Esophagus mucosa (tissue), 1 donor: ENCODE data around the gene CMC1. TPM values are rescaled to one million over a fixed set of nuclear protein-coding genes. Genes with fewer than 3 reads are reported as not detected.

ENCODE experiments used
- ATAC-seq: fragments of 200-7000 bp; cut with Tn5 transposase; one replicate; pipeline ENCODE4 v1.9.1; 2020
- total RNA-seq: library from RNA; stranded (reverse); gene quantifications from one replicate; pipeline ENCODE4 v1.2.4, GENCODE V29; 2023
- donor health status: DM: yes; HTN: yes; CAD: no.

Gene CMC1
- total RNA-seq, 1 donor from 2014 or later: 12.2 TPM

- no peak for ATAC-seq
These were observed 60.3 kb downstream of the CMC1 start for GRCh38 chr3:28301688-28302087.

DNA sequence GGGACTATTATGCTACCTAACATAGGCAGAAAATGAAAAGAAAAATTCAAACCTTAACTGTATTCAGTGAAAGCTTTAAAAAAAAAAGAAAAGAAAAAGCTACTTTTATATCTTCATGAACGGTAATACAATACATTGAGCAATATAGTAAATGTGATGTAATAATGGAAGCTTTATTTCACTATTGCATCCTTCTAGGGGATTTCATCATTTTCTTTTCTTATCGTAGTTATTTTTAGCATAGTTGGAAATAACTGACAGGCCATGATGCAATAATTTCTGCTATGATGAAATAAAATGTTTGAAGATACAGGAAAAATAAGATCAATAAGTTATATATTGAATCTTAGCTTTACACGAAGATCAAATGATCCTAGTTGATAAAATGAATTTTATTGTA lies 66.8 kb downstream of the CMC1 start:
- ATAC-seq: no peak

DNA sequence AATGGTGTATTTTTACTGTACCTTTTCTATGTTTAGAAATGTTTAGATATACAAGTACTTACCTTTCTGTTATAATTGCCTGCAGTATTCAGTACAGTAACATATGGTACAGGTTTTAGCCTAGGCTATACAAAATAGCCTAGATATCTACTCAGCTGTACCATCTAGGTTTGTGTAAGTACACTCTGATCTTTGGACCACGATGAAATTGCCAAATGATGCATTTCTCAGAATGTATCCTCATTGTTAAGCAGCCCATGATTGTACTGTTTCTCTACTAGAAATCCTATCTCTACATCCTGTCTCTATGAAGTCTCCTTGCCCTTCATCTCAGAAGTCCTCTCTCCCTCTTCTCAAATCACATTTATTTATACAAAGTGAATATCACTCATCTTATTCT lies 74.3 kb downstream of the CMC1 start:
- ATAC-seq: no peak

GRCh38 chr3:28316226-28316625 lies 74.8 kb downstream of the CMC1 start:
- ATAC-seq: no peak

- peak; percentile 70 for ATAC-seq
These were observed 76.1 kb downstream of the CMC1 start for GRCh38 chr3:28317438-28318022.

- no peak for ATAC-seq
These were observed 79.6 kb downstream of the CMC1 start for GRCh38 chr3:28320981-28321380.

DNA sequence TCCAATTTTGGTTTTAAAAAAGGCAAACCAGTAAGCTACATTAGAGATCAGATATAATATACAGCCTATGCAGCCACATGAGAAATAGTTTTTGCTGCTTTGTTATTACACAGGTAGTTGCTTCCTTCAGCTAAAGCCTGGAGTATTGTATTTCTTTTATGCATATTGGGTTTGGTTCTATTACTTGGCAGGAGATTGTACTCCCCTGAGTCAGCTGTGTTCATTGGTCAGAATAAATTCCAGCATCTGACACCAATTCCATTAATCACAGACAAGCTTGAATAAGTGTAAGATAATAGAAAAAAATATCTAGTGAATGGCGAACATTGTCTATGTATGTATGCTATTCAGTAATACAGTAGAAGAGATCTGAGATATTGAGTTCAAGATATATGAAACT lies 81.0 kb downstream of the CMC1 start:
- ATAC-seq: no peak

DNA sequence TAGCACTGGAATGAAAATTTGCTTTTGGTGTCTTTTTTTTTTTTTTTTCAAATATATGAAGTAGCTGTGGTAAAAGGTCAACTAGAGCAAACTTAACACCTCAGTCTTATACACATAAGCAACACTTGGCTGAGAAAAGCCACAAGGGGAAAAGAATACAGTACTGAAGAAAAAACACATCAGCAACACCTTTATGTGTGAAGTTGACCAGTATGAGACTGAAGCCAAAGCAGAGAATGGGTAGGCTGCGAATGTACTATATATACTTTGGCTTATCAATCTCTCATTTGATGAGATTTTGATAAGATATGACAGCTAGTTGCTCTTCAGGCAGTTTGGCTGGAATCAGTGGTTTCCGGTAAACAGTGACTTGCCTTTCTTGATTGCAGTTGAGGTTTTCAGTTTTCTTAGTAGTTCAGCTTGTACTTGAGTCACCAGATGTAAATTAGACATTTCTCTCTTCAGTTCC lies 85.1 kb downstream of the CMC1 start:
- no peak for ATAC-seq

DNA sequence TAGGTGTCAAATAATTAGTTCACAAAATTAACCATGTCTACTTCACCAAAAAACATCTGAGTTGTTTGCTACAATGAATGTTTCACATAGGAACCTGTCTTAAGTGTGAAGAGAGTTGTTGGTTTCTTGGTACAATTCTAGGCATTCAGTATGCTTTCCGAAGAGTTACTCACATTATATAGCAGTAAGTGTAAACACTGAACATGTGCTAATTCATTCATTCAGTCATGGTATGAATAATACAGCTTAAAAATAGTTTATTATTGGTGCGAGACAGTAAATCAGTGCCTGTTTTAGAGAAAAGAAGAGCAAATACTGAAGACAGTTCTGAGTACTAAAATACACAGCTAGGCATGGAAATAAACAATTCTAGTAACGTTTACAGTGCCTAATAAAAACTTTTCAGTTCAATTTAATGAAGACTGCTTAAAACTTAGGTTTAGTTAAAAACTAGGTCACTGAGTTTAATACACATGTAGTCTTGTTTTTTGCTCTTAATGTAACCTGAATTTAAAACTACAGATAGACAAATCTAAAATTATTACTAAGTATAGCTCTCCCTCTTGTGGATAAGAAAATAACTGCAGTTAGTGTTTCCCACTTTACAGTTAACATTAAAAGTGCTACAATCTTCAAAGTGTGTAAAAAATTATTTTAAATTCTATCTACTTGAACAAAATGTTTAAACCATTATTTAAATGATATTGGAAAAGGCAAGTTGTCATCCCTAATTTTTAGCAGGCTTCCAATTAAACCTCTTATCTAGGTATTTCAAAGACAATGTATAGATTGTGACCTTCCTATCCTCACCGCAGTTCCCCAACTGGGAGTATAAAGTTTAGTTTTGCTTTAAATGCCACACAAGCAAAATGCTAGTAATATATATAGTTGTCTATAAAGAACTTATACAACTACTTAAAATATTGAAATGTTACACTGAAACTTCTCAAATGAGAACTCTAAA lies 87.1 kb downstream of the CMC1 start:
- ATAC-seq: peak; percentile 37

- ATAC-seq: no peak
These were observed 93.1 kb downstream of the CMC1 start for GRCh38 chr3:28334552-28334951.

- ATAC-seq: no peak
These were observed 93.8 kb downstream of the CMC1 start for GRCh38 chr3:28335246-28335645.

DNA sequence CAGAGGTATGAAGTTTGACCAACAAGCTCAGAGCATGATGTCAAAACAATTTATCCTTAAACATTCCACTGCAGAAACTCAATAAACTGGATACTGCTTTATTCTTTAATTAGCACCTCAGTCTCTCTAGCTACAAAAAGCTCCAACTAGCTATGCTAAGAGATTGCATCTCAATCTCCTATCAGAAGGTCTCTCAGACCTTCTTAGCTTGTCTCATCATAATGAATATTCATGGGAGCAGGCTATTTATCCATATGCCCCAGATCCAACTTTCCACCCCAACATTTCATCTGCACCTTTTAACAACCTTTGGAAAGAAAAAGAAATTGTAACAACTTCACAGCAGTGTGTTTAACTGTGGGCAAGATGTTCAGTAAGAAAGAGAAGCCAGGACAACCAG lies 95.8 kb downstream of the CMC1 start:
- ATAC-seq: no peak

GRCh38 chr3:28343144-28343543 lies 101.7 kb downstream of the CMC1 start:
- no peak for ATAC-seq

GRCh38 chr3:28345690-28346089 lies 104.3 kb downstream of the CMC1 start:
- no peak for ATAC-seq

- peak; percentile 23 for ATAC-seq
These were observed 106.2 kb downstream of the CMC1 start for GRCh38 chr3:28347374-28348264.

- peak; percentile 90 for ATAC-seq
These were observed 106.8 kb downstream of the CMC1 start for GRCh38 chr3:28348265-28348628.

DNA sequence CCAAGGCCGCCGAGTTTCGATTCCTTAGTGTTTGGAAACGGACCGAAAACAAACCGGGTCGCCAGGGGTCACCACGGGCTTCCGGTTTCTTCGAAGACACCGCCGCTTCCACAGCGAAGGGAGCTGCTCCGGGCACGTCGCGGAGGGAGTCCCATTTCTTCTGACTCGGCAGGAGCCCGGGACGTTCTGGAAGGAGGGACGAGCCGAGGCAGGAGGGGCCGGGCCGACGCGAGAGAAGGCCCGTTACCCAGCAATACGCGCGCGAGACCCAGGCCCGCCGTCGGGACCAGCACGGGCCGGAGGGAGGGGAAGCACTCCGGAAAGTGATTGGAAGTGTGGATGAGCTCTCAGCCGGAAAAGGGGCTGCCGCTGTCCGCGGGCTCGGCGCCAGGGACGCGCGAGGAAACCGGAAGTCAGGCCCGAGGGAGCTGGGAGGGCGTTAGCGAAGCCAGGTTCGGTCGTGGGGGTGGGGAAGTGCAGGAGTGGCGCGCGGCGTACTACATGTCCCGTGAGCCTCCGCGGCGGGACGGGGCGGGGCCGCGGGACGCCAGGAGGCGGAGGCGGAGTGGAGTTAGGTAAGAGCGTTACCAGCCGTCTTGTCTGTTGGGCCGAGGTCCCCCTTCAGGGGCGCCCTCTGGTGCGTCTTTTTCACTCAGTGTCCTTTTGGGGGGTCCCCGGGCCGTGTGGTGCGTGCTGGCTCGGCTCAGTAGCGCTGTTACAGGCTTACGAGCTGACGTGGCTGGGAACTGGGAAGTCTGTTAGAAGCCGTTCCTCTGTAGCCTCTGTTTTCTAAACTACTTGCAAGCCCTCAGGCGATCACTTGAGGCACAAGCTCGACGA lies 107.4 kb downstream of the CMC1 start, which contains the start of the genes AZI2 and ZCWPW2:
Gene AZI2 (minus strand): TSS at position 196 of the 840 bp plus-strand sequence. CDS start 8,207 bp downstream, outside the sequence.
Gene ZCWPW2 (plus strand): TSS at position 93 of the 840 bp plus-strand sequence. CDS start 64,348 bp downstream, outside the sequence.
- peak; percentile 99 for ATAC-seq

DNA sequence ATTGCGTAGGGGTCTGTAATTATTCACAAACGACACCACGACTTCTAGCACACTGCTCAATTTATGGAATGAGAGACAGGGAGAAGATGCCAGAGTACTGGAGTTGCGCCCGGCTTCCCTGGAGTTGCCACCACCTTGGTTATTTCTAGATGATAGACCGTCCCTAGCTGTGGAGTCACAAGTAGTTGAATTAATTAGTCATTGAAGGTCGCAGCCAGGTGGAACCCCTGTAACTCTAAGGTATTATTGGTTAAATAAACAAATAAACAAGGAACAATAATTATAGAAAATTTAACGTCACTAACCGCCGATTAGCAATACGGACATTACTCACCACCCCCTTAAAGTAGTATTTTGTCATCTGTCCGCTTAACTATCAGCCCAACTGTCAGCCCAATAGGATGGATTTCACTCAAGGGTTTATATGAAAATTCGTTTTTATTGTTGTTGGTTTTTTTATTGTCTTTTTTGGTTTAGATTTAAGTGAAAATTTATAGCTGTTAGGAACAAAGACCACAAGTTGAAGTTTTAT lies 108.1 kb downstream of the CMC1 start:
- peak; percentile 1 for ATAC-seq
